ENCODE results near the gene ADNP. TPM values are rescaled to one million over a fixed set of nuclear protein-coding genes. Genes with fewer than 3 reads are reported as not detected.

The ADNP gene
- total RNA-seq, 1 donor from 2014 or later = 92.7 TPM

- Mint-ChIP-seq H3K4me1 (ENCODE audit: unreplicated experiment) (peaks cover 8% of the 10 kb centered on the region), H3K4me3 (ENCODE audit: unreplicated experiment) (no peak overlapping the region), H3K27ac (ENCODE audit: unreplicated experiment) (no peak overlapping the region), H3K36me3 (ENCODE audit: low read depth, unreplicated experiment) (no peaks in the 10 kb centered on the region), H3K27me3 (ENCODE audit: unreplicated experiment) (no peaks in the 10 kb centered on the region), H3K9me3 (ENCODE audit: unreplicated experiment) (no peaks in the 10 kb centered on the region)
- DNase-seq (ENCODE audit: low spot score) = no peak
- no peak for TF ChIP-seq CTCF (IDR thresholded peaks at IDR 0.05; ENCODE audit: unreplicated experiment)
Measured at GRCh38 chr20:50866831-50867230, 64.4 kb downstream of the ADNP start.

GRCh38 chr20:50866036-50866685, 65.1 kb downstream of the ADNP start:
- H3K27me3 Mint-ChIP-seq (ENCODE audit: unreplicated experiment) = no peaks in the 10 kb centered on the region
- peaks cover 2% of the 10 kb centered on the region for H3K4me1 Mint-ChIP-seq (ENCODE audit: unreplicated experiment)
- DNase-seq (ENCODE audit: low spot score) = no peak
- no peak overlapping the region for H3K4me3 Mint-ChIP-seq (ENCODE audit: unreplicated experiment)
- no peaks in the 10 kb centered on the region for H3K36me3 Mint-ChIP-seq (ENCODE audit: low read depth, unreplicated experiment)
- H3K27ac Mint-ChIP-seq (ENCODE audit: unreplicated experiment) = no peak overlapping the region
- no peaks in the 10 kb centered on the region for H3K9me3 Mint-ChIP-seq (ENCODE audit: unreplicated experiment)
- no peak for TF ChIP-seq CTCF (IDR thresholded peaks at IDR 0.05; ENCODE audit: unreplicated experiment)

GRCh38 chr20:50865591-50865990, 65.6 kb downstream of the ADNP start:
- H3K9me3 Mint-ChIP-seq (ENCODE audit: unreplicated experiment) = no peaks in the 10 kb centered on the region
- DNase-seq (ENCODE audit: low spot score) = no peak
- H3K27me3 Mint-ChIP-seq (ENCODE audit: unreplicated experiment) = no peaks in the 10 kb centered on the region
- TF ChIP-seq CTCF (IDR thresholded peaks at IDR 0.05; ENCODE audit: unreplicated experiment) = no peak
- no peak overlapping the region for H3K4me3 Mint-ChIP-seq (ENCODE audit: unreplicated experiment)
- no peak overlapping the region for H3K27ac Mint-ChIP-seq (ENCODE audit: unreplicated experiment)
- H3K4me1 Mint-ChIP-seq (ENCODE audit: unreplicated experiment) = no peaks in the 10 kb centered on the region
- no peaks in the 10 kb centered on the region for H3K36me3 Mint-ChIP-seq (ENCODE audit: low read depth, unreplicated experiment)

- no peak for TF ChIP-seq CTCF (IDR thresholded peaks at IDR 0.05; ENCODE audit: unreplicated experiment)
- no peak overlapping the region for H3K4me3 Mint-ChIP-seq (ENCODE audit: unreplicated experiment)
- no peaks in the 10 kb centered on the region for H3K9me3 Mint-ChIP-seq (ENCODE audit: unreplicated experiment)
- no peak overlapping the region for H3K27ac Mint-ChIP-seq (ENCODE audit: unreplicated experiment)
- H3K36me3 Mint-ChIP-seq (ENCODE audit: low read depth, unreplicated experiment) = no peaks in the 10 kb centered on the region
- H3K4me1 Mint-ChIP-seq (ENCODE audit: unreplicated experiment) = no peaks in the 10 kb centered on the region
- DNase-seq (ENCODE audit: low spot score) = no peak
- H3K27me3 Mint-ChIP-seq (ENCODE audit: unreplicated experiment) = no peaks in the 10 kb centered on the region
Measured at GRCh38 chr20:50865114-50865513, 66.1 kb downstream of the ADNP start.

GRCh38 chr20:50862546-50862945, 68.7 kb downstream of the ADNP start:
- Mint-ChIP-seq H3K36me3 (ENCODE audit: low read depth, unreplicated experiment) (no peaks in the 10 kb centered on the region), H3K4me1 (ENCODE audit: unreplicated experiment) (no peaks in the 10 kb centered on the region), H3K27ac (ENCODE audit: unreplicated experiment) (no peak overlapping the region), H3K9me3 (ENCODE audit: unreplicated experiment) (no peaks in the 10 kb centered on the region), H3K4me3 (ENCODE audit: unreplicated experiment) (no peak overlapping the region), H3K27me3 (ENCODE audit: unreplicated experiment) (no peaks in the 10 kb centered on the region)
- no peak for TF ChIP-seq CTCF (IDR thresholded peaks at IDR 0.05; ENCODE audit: unreplicated experiment)
- no peak for DNase-seq (ENCODE audit: low spot score)
